Glutamatergic neuron (in vitro differentiated cells): Measurements from ENCODE around the gene SUDS3. TPM values are rescaled to one million over a fixed set of nuclear protein-coding genes. Genes with fewer than 3 reads are reported as not detected.

Source experiments
- DNase-seq: peaks from one replicate; pipeline ENCODE4 v3.0.0; 2022
- H3K27ac Mint-ChIP-seq: one replicate; pipeline ENCODE4 v1.8.0; 2020; ENCODE audit warnings: mild to moderate bottlenecking, mixed read lengths, inconsistent platforms; ENCODE audit not compliant: unreplicated experiment
- H3K27me3 Mint-ChIP-seq: one replicate; pipeline ENCODE4 v1.8.0; 2020; ENCODE audit warnings: mild to moderate bottlenecking, moderate library complexity, mixed read lengths, inconsistent platforms; ENCODE audit not compliant: unreplicated experiment
- H3K36me3 Mint-ChIP-seq: one replicate; pipeline ENCODE4 v1.8.0; 2020; ENCODE audit warnings: mild to moderate bottlenecking, mixed read lengths, inconsistent platforms; ENCODE audit not compliant: unreplicated experiment
- H3K4me1 Mint-ChIP-seq: one replicate; pipeline ENCODE4 v1.8.0; 2020; ENCODE audit warnings: mild to moderate bottlenecking, low read depth, mixed read lengths, inconsistent platforms; ENCODE audit not compliant: unreplicated experiment
- H3K4me3 Mint-ChIP-seq: one replicate; pipeline ENCODE4 v1.8.0; 2020; ENCODE audit warnings: mild to moderate bottlenecking, mixed read lengths, inconsistent platforms; ENCODE audit not compliant: unreplicated experiment
- H3K9me3 Mint-ChIP-seq: one replicate; pipeline ENCODE4 v1.8.0; 2020; ENCODE audit warnings: mild to moderate bottlenecking, moderate library complexity, mixed read lengths, inconsistent platforms; ENCODE audit not compliant: unreplicated experiment
- total RNA-seq: library from RNA; stranded (reverse); fragmentation: NEBNext Ultra II Directional; extraction: Animal tissue kit (Norgen Biotek cat#: 25700); gene quantifications from one replicate; pipeline ENCODE4 v1.2.1, GENCODE V29; 2021; ENCODE audit not compliant: unreplicated experiment
- TF ChIP-seq, protein P1 (sequence below): fragments of 200-600 bp; sonication (generic); IDR thresholded peaks from one replicate; pipeline ENCODE4 v1.5.0; 2021; ENCODE audit not compliant: partially characterized antibody, unreplicated experiment

The SUDS3 gene
- total RNA-seq, 1 donor from 2014 or later: 32.5 TPM

DNA sequence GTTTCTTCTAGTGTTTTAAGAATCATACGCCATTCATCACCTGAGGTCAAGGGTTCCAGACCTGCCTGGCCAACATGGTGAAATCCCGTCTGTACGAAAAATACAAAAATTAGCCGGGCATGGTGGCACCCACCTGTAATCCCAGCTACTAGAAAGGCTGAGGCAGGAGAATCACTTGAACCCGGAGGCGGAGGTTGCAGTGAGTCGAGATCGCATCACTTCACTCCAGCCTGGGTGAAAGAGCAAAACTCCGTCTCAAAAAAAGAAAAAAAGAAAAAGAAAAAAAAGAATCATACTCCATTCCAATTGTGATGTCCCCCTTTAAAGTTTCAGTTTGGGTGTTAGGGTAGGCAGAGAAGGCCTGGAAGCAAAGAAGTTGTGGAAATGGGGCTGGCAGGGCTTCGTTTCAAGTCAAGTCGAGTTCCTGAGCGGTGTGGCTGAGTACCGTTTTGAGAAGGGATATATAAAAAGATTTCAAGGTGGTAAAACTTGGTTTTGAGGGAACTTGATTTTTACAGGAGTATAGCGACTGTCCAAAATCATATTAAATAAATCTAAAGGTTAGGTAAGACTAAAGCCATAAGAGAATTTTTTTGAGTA lies 2.1 kb upstream of the SUDS3 start:
- no peaks in the 10 kb centered on the region for H3K36me3 Mint-ChIP-seq
- H3K4me1 Mint-ChIP-seq: peaks cover 4% of the 10 kb centered on the region
- DNase-seq: no peak
- no peak overlapping the region for H3K4me3 Mint-ChIP-seq
- no peak overlapping the region for H3K27ac Mint-ChIP-seq
- H3K27me3 Mint-ChIP-seq: peaks cover 6% of the 10 kb centered on the region
- TF ChIP-seq, protein P1, sequence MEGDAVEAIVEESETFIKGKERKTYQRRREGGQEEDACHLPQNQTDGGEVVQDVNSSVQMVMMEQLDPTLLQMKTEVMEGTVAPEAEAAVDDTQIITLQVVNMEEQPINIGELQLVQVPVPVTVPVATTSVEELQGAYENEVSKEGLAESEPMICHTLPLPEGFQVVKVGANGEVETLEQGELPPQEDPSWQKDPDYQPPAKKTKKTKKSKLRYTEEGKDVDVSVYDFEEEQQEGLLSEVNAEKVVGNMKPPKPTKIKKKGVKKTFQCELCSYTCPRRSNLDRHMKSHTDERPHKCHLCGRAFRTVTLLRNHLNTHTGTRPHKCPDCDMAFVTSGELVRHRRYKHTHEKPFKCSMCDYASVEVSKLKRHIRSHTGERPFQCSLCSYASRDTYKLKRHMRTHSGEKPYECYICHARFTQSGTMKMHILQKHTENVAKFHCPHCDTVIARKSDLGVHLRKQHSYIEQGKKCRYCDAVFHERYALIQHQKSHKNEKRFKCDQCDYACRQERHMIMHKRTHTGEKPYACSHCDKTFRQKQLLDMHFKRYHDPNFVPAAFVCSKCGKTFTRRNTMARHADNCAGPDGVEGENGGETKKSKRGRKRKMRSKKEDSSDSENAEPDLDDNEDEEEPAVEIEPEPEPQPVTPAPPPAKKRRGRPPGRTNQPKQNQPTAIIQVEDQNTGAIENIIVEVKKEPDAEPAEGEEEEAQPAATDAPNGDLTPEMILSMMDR: no peak
- H3K9me3 Mint-ChIP-seq: peaks cover 4% of the 10 kb centered on the region

DNA sequence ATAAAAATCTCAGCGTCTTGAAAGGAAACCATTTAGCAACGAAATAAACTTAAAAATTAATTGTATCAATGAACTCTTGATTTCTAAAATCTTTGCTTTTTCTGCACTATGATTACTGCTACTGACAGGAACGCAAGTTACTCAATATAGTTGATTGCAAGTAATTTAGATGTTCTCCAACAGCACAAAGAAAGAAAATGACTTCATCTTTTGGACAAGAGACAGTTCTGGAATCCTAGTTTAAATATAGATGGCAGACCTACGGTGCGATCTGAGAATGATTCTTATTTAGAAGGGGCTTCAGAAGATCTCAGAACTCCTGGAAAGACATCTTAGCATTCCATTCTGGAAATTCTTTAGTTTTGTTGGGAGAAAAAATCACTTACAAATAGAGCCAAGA lies 1.4 kb upstream of the SUDS3 start:
- peaks cover 6% of the 10 kb centered on the region for H3K27me3 Mint-ChIP-seq
- DNase-seq: no peak
- peaks cover 4% of the 10 kb centered on the region for H3K4me1 Mint-ChIP-seq
- peak overlapping the region; percentile 22 for H3K27ac Mint-ChIP-seq
- TF ChIP-seq, protein P1: no peak
- H3K9me3 Mint-ChIP-seq: peaks cover 4% of the 10 kb centered on the region
- H3K36me3 Mint-ChIP-seq: no peaks in the 10 kb centered on the region
- H3K4me3 Mint-ChIP-seq: no peak overlapping the region

DNA sequence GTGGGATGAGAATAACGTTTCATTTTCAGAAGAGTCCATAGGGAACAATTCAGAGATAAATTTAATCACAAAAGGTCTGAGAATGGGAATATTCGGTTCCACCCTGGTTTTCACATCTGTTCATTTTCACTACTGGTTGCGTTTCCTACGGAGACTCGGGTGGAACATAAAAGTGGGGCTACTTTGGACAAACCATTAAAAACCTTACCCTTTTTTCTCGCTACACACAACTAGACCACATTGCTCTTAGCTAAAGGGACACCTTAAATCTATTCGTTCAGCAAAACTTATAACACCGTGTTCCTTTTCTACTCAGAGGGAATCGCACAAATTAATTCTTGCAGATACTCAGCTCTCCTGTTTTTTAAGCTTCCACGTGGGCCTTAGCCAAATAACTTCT lies 1.0 kb upstream of the SUDS3 start:
- Mint-ChIP-seq H3K36me3 (no peaks in the 10 kb centered on the region), H3K9me3 (peaks cover 2% of the 10 kb centered on the region), H3K27me3 (peaks cover 6% of the 10 kb centered on the region), H3K4me1 (peaks cover 4% of the 10 kb centered on the region), H3K27ac (no peak overlapping the region), H3K4me3 (peak overlapping the region; percentile 50)
- TF ChIP-seq, protein P1: no peak
- DNase-seq: no peak

- TF ChIP-seq, protein P1: no peak
- Mint-ChIP-seq H3K27me3 (peaks cover 3% of the 10 kb centered on the region), H3K36me3 (no peaks in the 10 kb centered on the region), H3K27ac (peak overlapping the region; percentile 74), H3K4me3 (peak overlapping the region; percentile 79), H3K4me1 (peaks cover 4% of the 10 kb centered on the region), H3K9me3 (peaks cover 2% of the 10 kb centered on the region)
- no peak for DNase-seq
Observed at GRCh38 chr12:118377021-118377883, 897 bp downstream of the SUDS3 start.
